ENCODE data around the gene GJA3. TPM values are rescaled to one million over a fixed set of nuclear protein-coding genes. Genes with fewer than 3 reads are reported as not detected.

GJA3 gene
- total and polyA plus RNA-seq, 12 donors, result 4.0 to 30.1 (median 18.3) TPM

GRCh38 chr13:20127262-20127561 is 33.6 kb downstream of the GJA3 start:
- 21 to 29% methylated on average over 6 of the region's 6 CpGs for WGBS, 2 donors

GRCh38 chr13:20126541-20127261 is 34.2 kb downstream of the GJA3 start:
- 32 to 44% methylated on average over 16 of the region's 16 CpGs for WGBS, 2 donors
- peak; percentile 32 to 48 for DNase-seq
- Histone ChIP-seq H3K27ac (peak overlapping the region; percentile 67 to 97 (median 94)), H3K4me3 (peak overlapping the region in 9 of 10 donors; percentile 21 to 73 (median 66)), H3K36me3 (no peaks in the 10 kb centered on the region), H3K27me3 (peaks cover 0 to 42% (median 15%) of the 10 kb centered on the region in 7 donors), H3K4me1 (peaks cover 5 to 52% (median 35%) of the 10 kb centered on the region in 9 donors), H3K9me3 (no peaks in the 10 kb centered on the region)
- ATAC-seq, result peak; percentile 48 to 80 (median 73)
- no peak for TF ChIP-seq CTCF (IDR thresholded peaks at IDR 0.05)
- intact Hi-C loops (cut with DNase I), result loop anchor here in 7 of 10 donors (1.0 to 5.0 kb wide), 2 partner anchors 33 to 36 kb away; partner anchors contain the start of gene GJA3 (in 6 of the 7)

More at GRCh38 chr13:20127262-20127561, 33.6 kb downstream of the GJA3 start:
- H3K4me1 ChIP-seq, result peaks cover 5 to 57% (median 35%) of the 10 kb centered on the region in 9 donors
- DNase-seq (no peak), ATAC-seq (peak; percentile 6 to 45 (median 30))
- no peaks in the 10 kb centered on the region for H3K9me3 ChIP-seq
- H3K27me3 ChIP-seq, result peaks cover 0 to 42% (median 15%) of the 10 kb centered on the region in 7 donors
- H3K4me3 ChIP-seq, result peak overlapping the region; percentile 30 to 73 (median 64)
- peak overlapping the region in 9 of 10 donors; percentile 86 to 97 (median 95) for H3K27ac ChIP-seq
- no peak for TF ChIP-seq CTCF (IDR thresholded peaks at IDR 0.05)
- no peaks in the 10 kb centered on the region for H3K36me3 ChIP-seq
- intact Hi-C loops (cut with DNase I), result loop anchor here in 7 of 10 donors (1.0 to 5.0 kb wide), 2 partner anchors 32 to 35 kb away; partner anchors contain the start of gene GJA3 (in 6 of the 7)

- Histone ChIP-seq H3K4me3 (no peak overlapping the region), H3K27ac (peak overlapping the region; percentile 28 to 97 (median 94)), H3K36me3 (no peaks in the 10 kb centered on the region), H3K9me3 (no peaks in the 10 kb centered on the region), H3K27me3 (peaks cover 0 to 42% (median 15%) of the 10 kb centered on the region in 7 donors), H3K4me1 (peaks cover 5 to 47% (median 31%) of the 10 kb centered on the region in 9 donors)
- intact Hi-C loops (cut with DNase I), result loop anchor here in 6 of 10 donors (5.0 kb wide), 1 partner anchor 37 kb away; the partner anchor contains the start of gene GJA3 (in 6 of the 6)
- no peak for TF ChIP-seq CTCF (IDR thresholded peaks at IDR 0.05)
- DNase-seq (no peak), ATAC-seq (no peak)
- 48 to 53% methylated on average over 4 of the region's 4 CpGs for WGBS, 2 donors
Measured at GRCh38 chr13:20125783-20126165, 35.1 kb downstream of the GJA3 start.

GRCh38 chr13:20125129-20125782 is 35.6 kb downstream of the GJA3 start:
- intact Hi-C loops (cut with DNase I), result loop anchor here in 6 of 10 donors (5.0 kb wide), 1 partner anchor 37 kb away; the partner anchor contains the start of gene GJA3 (in 6 of the 6)
- no peaks in the 10 kb centered on the region for H3K9me3 ChIP-seq
- no peak overlapping the region for H3K4me3 ChIP-seq
- no peaks in the 10 kb centered on the region for H3K36me3 ChIP-seq
- DNase-seq, result no peak
- peak overlapping the region; percentile 28 to 97 (median 94) for H3K27ac ChIP-seq
- ATAC-seq, result peak in 2 of 8 donors; percentile 7 to 17
- peaks cover 0 to 40% (median 15%) of the 10 kb centered on the region in 7 donors for H3K27me3 ChIP-seq
- WGBS, 2 donors, result 17 to 20% methylated on average over 4 of the region's 4 CpGs
- H3K4me1 ChIP-seq, result peaks cover 5 to 49% (median 31%) of the 10 kb centered on the region in 9 donors
- TF ChIP-seq CTCF (IDR thresholded peaks at IDR 0.05), result no peak
